ENCODE data around the gene CBFA2T3.

Gene CBFA2T3

DNA sequence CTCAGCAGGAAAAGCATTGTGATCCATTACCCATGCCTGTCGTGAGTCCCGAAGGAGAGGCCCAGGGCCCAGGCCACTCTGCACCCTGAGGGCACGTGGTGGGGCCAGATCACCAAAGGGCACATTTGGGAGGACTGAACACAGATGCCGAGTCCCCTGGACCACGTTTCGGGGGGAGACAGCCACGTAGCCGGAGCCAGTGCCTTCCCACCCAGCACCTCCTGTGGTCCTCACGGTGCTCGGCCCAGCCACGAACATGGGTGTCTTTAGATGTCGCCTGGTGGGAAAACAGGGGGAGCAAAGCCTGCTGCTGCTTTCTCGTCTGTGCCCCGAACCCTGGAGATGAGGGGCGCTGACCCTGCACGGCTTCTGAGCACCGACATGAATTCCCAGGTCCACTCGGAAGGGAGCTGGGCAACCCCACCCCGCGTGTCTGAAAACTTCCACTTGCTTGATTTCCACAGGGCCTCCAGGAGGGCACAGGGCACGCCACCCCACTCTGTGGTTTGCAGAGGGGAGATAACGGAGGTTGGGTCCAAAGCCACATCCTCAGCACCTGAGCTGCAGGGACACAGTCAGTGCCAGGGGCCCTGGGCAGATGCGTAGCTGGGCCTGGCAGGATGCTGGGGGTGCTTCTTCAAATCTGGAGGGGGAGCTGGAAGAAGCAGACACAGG lies 14.4 kb downstream of the CBFA2T3 start:
- DNase-seq (ENCODE audit: low spot score), result no peak

DNA sequence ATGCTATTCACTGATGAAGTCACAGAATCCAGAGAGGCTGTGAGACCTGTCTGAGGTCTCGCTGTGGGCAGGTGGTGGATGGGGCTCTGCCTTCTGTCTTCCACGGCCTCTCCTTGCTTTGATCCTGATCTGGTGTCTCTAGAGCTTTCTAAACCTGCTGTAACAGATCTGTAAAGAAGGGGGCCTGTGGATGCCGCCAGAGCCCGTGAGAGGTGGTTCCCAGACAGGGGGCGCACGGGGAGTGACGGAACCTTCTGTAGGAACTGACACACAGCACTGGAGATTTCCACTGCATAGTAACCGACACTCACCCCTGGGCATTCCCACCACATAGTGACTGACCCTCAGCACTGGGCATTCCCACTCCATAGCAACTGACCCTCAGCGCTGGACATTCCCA lies 16.0 kb downstream of the CBFA2T3 start:
- no peak for DNase-seq (ENCODE audit: low spot score)

GRCh38 chr16:88960516-88960915 lies 16.5 kb downstream of the CBFA2T3 start:
- DNase-seq (ENCODE audit: low spot score), result no peak

- no peak for DNase-seq (ENCODE audit: low spot score)
These were observed 18.0 kb downstream of the CBFA2T3 start for GRCh38 chr16:88959022-88959421.

DNA sequence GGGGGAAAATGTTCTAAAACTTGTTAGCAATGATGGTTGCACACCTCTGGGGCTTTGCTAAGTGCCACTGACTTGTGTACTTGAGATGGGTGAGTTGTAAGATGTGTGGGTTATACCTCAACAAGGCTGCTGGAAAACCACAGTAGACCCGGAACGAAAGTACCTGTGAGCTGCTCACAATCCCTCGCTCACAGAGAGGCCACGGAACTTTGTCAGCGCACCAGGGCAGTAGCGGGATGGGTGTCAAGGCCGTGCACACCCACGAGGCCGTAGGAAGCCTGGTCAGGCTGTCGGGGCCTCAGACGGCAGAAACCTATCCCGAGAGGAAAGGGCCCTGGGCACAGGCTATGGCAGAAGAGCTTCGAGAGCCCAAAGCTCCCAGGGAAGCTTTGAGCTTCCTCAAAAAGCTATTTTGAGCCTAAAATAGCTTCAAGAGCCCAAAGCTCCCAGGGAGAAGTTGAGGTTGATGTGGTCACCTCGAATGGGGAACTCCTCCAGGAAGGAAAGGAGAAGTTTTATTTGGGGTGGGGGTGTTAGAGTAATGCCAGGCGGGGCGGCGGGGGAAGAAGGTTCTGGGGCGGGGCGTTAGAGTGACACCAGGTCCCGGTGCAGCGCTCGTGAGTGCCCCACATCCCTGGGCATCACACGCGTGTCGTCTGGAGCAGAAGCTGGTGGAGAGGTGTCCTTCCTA lies 19.0 kb downstream of the CBFA2T3 start:
- DNase-seq (ENCODE audit: low spot score), result no peak

GRCh38 chr16:88957433-88957767 lies 19.6 kb downstream of the CBFA2T3 start:
- no peak for DNase-seq (ENCODE audit: low spot score)

DNA sequence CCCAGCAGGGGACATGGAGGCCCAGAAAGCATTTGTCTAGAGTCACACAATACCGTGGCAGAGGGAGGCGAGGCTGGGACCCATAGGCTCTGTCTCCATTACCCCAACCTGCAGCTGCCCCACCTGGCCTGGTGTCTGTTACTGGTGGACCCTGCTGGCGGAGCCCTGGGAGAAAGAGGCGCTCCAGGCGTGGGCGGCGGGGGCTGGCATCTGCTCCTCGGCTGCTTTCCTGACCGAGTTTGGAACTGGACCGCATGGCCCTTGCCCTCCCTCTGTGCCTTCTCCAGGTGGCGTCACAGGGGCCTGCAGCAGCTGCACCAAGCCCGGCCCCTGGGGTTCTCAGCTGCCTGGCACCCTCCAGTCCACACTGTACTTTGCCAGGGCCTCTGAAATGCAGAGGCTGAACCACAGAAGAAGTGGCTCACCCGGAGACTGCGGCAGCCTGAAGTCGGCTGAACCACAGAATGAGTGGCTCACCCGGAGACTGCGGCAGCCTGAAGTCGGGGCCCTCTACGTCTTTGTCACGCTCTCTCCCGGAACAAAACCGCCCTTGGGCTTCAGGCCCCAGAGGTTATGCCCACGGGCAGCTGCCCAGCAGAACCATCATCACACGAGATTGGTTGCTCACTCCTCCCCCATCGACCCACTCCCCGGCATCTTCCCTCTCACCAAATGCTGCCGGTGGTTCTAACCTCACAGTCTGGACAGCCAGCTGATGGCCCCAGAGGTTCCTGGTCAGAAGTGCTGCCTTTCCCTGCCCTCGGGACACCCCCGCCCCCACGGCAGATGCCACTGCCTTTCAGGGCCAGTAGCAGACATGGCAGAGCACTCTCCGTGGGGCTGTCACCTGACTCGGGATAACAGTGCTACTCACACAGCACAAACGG lies 20.2 kb downstream of the CBFA2T3 start:
- DNase-seq (ENCODE audit: low spot score), result no peak

- no peak for DNase-seq (ENCODE audit: low spot score)
These were observed 21.1 kb downstream of the CBFA2T3 start for GRCh38 chr16:88955906-88956305.

GRCh38 chr16:88953003-88953690 lies 23.9 kb downstream of the CBFA2T3 start:
- DNase-seq (ENCODE audit: low spot score), result no peak

DNA sequence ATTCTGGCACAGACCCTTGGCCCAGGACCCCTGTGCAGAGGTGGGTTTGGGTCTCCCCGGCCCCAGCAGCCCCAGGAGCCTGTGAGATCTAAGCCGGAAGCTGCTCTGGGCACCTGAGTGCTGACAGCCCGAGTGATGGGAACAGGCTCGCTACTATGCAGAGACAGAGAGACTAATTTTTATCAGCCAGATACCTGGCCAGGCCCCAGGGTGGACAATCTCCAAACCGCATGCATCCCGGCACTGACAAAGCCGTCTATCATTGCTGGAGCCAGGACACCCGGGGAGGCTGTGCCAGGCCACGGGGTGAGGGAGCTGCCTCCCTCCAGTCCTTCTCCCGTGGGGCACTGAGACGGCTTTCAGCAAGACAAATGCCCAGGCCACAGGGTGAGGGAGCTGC lies 25.0 kb downstream of the CBFA2T3 start:
- DNase-seq (ENCODE audit: low spot score), result no peak

GRCh38 chr16:88951501-88951900 lies 25.5 kb downstream of the CBFA2T3 start:
- no peak for DNase-seq (ENCODE audit: low spot score)

DNA sequence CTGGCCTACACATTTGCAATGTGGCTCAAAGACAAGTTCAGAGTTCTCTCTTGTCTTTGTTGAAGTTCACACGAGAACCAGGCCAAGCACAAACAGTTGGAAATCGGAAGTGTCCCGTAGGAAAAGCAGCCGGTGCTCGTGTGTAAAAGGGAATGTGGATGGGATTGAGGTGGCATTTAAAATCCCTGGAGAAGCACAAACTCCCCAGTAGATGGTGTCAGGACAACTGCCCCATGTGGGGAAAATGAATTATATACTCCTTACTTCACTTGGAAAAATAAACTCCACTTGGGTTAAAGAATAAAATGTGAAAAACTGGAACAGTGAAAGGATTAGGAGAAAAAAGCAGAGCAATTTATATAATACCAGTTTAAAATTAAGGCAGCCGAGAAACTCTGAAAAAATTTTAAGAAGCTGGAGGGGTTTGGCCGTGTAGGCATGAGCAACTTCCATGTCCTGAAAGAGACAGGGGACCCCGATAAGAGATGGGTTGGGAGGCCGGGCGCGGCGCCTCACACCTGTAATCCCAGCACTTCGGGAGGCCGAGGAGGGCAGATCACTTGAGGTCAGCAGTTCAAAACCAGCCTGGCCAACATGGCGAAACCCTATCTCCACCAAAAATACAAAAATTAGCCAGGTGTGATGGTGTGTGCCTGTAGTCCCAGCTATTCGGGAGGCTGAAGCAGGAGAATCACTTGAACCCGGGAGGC lies 28.1 kb downstream of the CBFA2T3 start:
- no peak for DNase-seq (ENCODE audit: low spot score)

DNA sequence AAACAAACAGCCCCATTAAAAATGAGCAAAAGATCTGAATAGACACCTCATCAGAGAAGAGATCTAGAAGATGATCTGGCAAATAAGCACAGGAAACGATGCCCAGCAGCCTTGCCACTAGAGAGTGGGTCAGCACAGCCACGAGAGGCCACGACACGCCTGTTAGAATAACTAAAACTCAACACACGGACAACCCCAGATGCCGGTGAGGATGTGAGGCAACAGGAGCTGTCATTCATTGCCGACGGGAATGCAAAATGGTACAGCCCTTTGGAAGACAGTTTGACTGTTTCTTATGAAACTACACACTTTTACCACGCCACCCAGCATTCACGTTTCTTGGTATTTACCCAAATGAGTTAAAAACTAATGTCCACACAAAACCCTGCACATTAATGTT lies 31.5 kb downstream of the CBFA2T3 start:
- no peak for DNase-seq (ENCODE audit: low spot score)

GRCh38 chr16:88943741-88944140 lies 33.3 kb downstream of the CBFA2T3 start:
- no peak for DNase-seq (ENCODE audit: low spot score)

- no peak for DNase-seq (ENCODE audit: low spot score)
These were observed 33.8 kb downstream of the CBFA2T3 start for GRCh38 chr16:88943131-88943664.

- peak; percentile 46 for DNase-seq (ENCODE audit: low spot score)
These were observed 34.8 kb downstream of the CBFA2T3 start for GRCh38 chr16:88941913-88942909.

GRCh38 chr16:88940862-88941817 lies 35.9 kb downstream of the CBFA2T3 start:
- no peak for DNase-seq (ENCODE audit: low spot score)

DNA sequence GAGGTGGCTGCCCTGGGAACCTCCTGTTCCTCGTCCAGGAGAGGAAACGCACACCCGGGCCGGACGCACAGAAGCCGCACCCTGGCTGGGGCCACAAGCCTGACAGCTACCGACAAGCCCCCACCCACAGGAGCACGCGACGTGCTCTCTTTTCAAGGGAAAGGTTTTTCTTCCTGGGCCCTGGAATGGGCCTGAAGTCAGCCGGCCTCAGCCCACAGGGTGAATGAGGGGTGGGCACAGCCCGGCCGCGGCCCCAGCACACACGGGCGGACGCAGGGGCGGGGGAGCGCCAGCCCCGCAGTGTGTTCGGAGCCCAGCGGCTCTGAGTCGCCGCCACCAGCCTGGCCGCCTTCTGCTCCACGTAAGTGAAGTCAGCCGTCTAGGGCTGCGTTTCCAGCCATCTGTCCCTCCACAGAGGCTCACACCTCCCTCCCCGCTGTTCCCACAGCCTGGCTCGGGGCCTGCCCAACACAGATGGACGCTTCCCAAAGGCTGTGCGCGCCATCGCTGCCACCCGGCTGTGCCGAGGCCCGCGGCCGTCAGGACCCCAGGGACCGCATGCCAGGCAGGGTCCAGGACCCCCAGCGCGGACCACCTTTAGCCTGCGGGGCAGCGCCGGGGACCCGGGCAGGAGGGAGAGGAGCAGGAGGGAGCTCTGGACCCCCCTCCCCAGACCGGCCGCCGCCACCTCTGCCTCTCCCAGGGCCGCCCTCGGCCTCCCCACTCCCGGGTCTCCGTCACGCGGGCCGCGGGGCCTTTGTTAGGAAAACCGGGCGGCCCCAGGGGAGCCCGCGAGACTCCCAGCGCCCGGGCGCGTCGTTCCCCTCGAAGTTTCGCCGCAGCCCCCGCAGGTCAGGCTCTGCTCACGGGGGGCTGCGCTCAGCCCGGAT lies 36.8 kb downstream of the CBFA2T3 start:
- peak; percentile 86 for DNase-seq (ENCODE audit: low spot score)

All from cerebellar cortex (tissue), 1 donor.